ENCODE results near the gene OPCML. TPM values are rescaled to one million over a fixed set of nuclear protein-coding genes. Genes with fewer than 3 reads are reported as not detected.

The OPCML gene
- total and polyA plus RNA-seq, 2 of the 13 experiments (the other 11 are each of a cell fraction or from before 2014, with no cell fraction given), result not detected

DNA sequence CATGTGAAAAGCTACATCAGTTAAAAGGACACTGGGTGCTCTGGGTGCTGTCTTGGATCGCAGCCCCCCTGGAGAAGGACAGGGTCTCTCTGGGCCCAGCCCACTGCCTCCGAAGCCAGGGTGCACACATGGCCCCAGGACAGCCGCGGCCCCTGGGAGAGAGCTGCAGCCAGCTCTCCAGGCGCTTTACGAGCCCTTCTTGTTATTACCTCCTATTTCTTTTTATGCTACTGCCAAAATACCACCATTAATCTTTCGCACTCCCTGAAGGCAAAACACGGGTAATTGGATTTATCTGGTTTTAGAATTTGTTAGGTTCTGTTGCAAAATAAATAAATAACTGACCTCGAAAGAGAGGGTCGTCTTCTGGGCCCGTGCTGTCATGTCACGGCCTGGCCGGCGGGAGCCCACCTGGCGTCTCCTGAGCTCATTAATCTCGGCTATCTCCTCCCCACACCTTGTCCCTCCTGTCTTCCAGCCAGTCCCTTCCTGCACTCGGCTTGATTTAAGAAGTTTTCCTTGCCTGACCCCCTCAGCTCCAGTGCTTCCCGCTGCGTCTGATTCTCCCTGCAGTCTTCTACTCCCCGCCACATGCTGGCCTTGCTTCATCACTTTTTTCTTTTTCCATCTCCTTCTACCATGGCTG is 611.7 kb downstream of the OPCML start:
- no TSS peak for BruUV-seq (replicated peaks)
- intact Hi-C loops (cut with micrococcal nuclease; ENCODE audit: unreplicated experiment), result no loop called here
- Histone ChIP-seq H3K4me3 (replicated peaks in 1 of 3; ENCODE audit: insufficient read depth in 1 of 3, low read depth in 2 of 3, low read length in 3 of 3) (no peak overlapping the region), H3K79me2 (ENCODE audit: insufficient read depth, low read length) (no peaks in the 10 kb centered on the region), H3K27me3 (ENCODE audit: control insufficient read depth in 1 of 2, insufficient read depth in 2 of 2, low read length in 2 of 2) (no peaks in the 10 kb centered on the region; a peak in 1 of 5 replicates), H3K4me2 (ENCODE audit: low read depth, low read length) (no peak overlapping the region), H3K4me1 (ENCODE audit: insufficient read depth, low read length) (no peaks in the 10 kb centered on the region), H3K9me3 (ENCODE audit: low read length) (no peaks in the 10 kb centered on the region), H4K20me1 (ENCODE audit: insufficient read depth, low read length) (no peaks in the 10 kb centered on the region), H3K9ac (ENCODE audit: insufficient read depth, low read depth, low read length) (no peak overlapping the region), H3K36me3 (replicated peaks in 1 of 2; ENCODE audit: control insufficient read depth in 1 of 2, insufficient read depth in 2 of 2, low read length in 2 of 2) (no peaks in the 10 kb centered on the region), H3K27ac (ENCODE audit: extremely low read length, insufficient read depth, low read length) (no peak overlapping the region), H2AFZ (ENCODE audit: low read length) (no peak overlapping the region)
- DNase-seq (ENCODE audit: low spot score) (no peak), FAIRE-seq (no peak), ATAC-seq (no peak)
- ChIA-PET POLR2A (no interaction called here), CTCF (ENCODE audit: low intra/inter-chr PET ratio, low total read pairs) (no interaction called here)
- TF ChIP-seq, protein P1, sequence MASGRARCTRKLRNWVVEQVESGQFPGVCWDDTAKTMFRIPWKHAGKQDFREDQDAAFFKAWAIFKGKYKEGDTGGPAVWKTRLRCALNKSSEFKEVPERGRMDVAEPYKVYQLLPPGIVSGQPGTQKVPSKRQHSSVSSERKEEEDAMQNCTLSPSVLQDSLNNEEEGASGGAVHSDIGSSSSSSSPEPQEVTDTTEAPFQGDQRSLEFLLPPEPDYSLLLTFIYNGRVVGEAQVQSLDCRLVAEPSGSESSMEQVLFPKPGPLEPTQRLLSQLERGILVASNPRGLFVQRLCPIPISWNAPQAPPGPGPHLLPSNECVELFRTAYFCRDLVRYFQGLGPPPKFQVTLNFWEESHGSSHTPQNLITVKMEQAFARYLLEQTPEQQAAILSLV (CRISPR knock-in tag; IDR thresholded peaks at IDR 0.05; ENCODE audit: borderline replicate concordance), result no peak
- TF ChIP-seq, protein P2, sequence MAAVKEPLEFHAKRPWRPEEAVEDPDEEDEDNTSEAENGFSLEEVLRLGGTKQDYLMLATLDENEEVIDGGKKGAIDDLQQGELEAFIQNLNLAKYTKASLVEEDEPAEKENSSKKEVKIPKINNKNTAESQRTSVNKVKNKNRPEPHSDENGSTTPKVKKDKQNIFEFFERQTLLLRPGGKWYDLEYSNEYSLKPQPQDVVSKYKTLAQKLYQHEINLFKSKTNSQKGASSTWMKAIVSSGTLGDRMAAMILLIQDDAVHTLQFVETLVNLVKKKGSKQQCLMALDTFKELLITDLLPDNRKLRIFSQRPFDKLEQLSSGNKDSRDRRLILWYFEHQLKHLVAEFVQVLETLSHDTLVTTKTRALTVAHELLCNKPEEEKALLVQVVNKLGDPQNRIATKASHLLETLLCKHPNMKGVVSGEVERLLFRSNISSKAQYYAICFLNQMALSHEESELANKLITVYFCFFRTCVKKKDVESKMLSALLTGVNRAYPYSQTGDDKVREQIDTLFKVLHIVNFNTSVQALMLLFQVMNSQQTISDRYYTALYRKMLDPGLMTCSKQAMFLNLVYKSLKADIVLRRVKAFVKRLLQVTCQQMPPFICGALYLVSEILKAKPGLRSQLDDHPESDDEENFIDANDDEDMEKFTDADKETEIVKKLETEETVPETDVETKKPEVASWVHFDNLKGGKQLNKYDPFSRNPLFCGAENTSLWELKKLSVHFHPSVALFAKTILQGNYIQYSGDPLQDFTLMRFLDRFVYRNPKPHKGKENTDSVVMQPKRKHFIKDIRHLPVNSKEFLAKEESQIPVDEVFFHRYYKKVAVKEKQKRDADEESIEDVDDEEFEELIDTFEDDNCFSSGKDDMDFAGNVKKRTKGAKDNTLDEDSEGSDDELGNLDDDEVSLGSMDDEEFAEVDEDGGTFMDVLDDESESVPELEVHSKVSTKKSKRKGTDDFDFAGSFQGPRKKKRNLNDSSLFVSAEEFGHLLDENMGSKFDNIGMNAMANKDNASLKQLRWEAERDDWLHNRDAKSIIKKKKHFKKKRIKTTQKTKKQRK (IDR thresholded peaks at IDR 0.05; ENCODE audit: low read length), result no peak
- TF ChIP-seq, protein P3, sequence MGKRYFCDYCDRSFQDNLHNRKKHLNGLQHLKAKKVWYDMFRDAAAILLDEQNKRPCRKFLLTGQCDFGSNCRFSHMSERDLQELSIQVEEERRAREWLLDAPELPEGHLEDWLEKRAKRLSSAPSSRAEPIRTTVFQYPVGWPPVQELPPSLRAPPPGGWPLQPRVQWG (CRISPR knock-in tag; IDR thresholded peaks at IDR 0.05; ENCODE audit: borderline replicate concordance, low read depth), result no peak
- TF ChIP-seq RELA (CRISPR knock-in tag; IDR thresholded peaks at IDR 0.05) (no peak), ZNF615 (CRISPR knock-in tag; IDR thresholded peaks at IDR 0.05; ENCODE audit: borderline replicate concordance) (no peak), GATAD2A (CRISPR knock-in tag; IDR thresholded peaks at IDR 0.05) (no peak), ZBTB1 (CRISPR knock-in tag; IDR thresholded peaks at IDR 0.05; ENCODE audit: borderline replicate concordance) (no peak), HMGA1 (CRISPR knock-in tag; conservative IDR thresholded peaks at IDR 0.05) (no peak), ARNT2 (CRISPR knock-in tag; IDR thresholded peaks at IDR 0.05; ENCODE audit: low read depth) (no peak), PTBP1 (IDR thresholded peaks at IDR 0.05; ENCODE audit: low read depth, low read length, poor library complexity, severe bottlenecking) (no peak), TSC22D2 (CRISPR knock-in tag; IDR thresholded peaks at IDR 0.05; ENCODE audit: borderline replicate concordance) (no peak), JUNB (CRISPR knock-in tag; IDR thresholded peaks at IDR 0.05; ENCODE audit: borderline replicate concordance) (no peak)
- TF ChIP-seq, protein P4, sequence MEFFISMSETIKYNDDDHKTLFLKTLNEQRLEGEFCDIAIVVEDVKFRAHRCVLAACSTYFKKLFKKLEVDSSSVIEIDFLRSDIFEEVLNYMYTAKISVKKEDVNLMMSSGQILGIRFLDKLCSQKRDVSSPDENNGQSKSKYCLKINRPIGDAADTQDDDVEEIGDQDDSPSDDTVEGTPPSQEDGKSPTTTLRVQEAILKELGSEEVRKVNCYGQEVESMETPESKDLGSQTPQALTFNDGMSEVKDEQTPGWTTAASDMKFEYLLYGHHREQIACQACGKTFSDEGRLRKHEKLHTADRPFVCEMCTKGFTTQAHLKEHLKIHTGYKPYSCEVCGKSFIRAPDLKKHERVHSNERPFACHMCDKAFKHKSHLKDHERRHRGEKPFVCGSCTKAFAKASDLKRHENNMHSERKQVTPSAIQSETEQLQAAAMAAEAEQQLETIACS (CRISPR knock-in tag; IDR thresholded peaks at IDR 0.05), result no peak
- TF ChIP-seq, protein P5, sequence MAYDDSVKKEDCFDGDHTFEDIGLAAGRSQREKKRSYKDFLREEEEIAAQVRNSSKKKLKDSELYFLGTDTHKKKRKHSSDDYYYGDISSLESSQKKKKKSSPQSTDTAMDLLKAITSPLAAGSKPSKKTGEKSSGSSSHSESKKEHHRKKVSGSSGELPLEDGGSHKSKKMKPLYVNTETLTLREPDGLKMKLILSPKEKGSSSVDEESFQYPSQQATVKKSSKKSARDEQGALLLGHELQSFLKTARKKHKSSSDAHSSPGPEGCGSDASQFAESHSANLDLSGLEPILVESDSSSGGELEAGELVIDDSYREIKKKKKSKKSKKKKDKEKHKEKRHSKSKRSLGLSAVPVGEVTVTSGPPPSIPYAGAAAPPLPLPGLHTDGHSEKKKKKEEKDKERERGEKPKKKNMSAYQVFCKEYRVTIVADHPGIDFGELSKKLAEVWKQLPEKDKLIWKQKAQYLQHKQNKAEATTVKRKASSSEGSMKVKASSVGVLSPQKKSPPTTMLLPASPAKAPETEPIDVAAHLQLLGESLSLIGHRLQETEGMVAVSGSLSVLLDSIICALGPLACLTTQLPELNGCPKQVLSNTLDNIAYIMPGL (CRISPR knock-in tag; IDR thresholded peaks at IDR 0.05; ENCODE audit: borderline replicate concordance in 1 of 2, low read depth in 1 of 2), result no peak
- TF ChIP-seq, protein P6, sequence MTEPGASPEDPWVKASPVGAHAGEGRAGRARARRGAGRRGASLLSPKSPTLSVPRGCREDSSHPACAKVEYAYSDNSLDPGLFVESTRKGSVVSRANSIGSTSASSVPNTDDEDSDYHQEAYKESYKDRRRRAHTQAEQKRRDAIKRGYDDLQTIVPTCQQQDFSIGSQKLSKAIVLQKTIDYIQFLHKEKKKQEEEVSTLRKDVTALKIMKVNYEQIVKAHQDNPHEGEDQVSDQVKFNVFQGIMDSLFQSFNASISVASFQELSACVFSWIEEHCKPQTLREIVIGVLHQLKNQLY (CRISPR knock-in tag; IDR thresholded peaks at IDR 0.05), result no peak
- 48% methylated on average over 19 of the region's 20 CpGs for WGBS (ENCODE audit: low lambda C conversion rate)
- in situ Hi-C loops (cut with HindIII; ENCODE audit: extremely low pct_ligation_motif_present, low pct_unique_long_range_greater_than_20kb), result no loop called here

Data from HepG2 (cell line).